ENCODE data around the gene TMEM30A. TPM values are rescaled to one million over a fixed set of nuclear protein-coding genes. Genes with fewer than 3 reads are reported as not detected.

Gene TMEM30A
- total RNA-seq, 1 experiment from 2014 or later: 65.2 TPM

DNA sequence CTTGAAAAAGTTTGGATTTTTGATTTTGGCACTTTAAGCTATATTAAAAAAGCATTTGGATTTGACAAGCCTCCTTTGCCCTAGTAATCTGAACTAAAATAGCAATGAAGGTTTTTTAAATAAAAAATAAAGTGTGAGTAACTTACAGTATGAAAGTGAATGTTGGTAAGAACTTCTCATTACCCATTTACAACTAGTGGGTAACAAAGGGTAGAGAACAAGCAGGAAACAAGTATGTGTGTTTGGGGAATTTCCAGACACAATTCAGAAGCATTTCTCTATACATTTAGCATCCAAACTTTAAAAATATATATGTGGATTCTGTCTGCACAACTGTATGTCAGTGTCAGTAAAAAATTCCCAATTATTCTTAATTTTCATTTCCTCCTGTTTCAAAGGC lies 2.9 kb downstream of the TMEM30A start:
- Mint-ChIP-seq H3K27me3 (ENCODE audit: low read depth) (no peaks in the 10 kb centered on the region), H3K4me1 (peaks cover 44 to 45% of the 10 kb centered on the region in 2 experiments), H3K9me3 (no peaks in the 10 kb centered on the region), H3K36me3 (ENCODE audit: insufficient read depth in 1 of 3, low read depth in 3 of 3) (peaks cover 0 to 4% (median 2%) of the 10 kb centered on the region in 3 experiments; a peak in 3 of 7 replicates), H3K27ac (peak overlapping the region in 2 of 3 experiments; percentile 43 to 80; a peak in 1 of 7 replicates), H3K4me3 (peak overlapping the region in 1 of 2 experiments; percentile 40; a peak in 3 of 5 replicates)
- H3K4me1 ChIP-seq (ENCODE audit: insufficient read depth, low read length): peaks cover 7% of the 10 kb centered on the region; the same call in 1 of the 2 replicates
- H4K8ac ChIP-seq (replicated peaks; ENCODE audit: insufficient read length, low read depth, low read length): no peak overlapping the region
- no peak overlapping the region for H3K14ac ChIP-seq (ENCODE audit: insufficient read depth, low read length)
- peaks cover 5% of the 10 kb centered on the region for H3K79me1 ChIP-seq (ENCODE audit: insufficient read depth, low read depth, low read length, poor library complexity, severe bottlenecking)
- peak overlapping the region; percentile 35 for H3K4me2 ChIP-seq (ENCODE audit: insufficient read depth, insufficient read length, low read length)
- H2BK12ac ChIP-seq (ENCODE audit: insufficient read length, low read depth, low read length): no peak overlapping the region
- no peak overlapping the region for H3K23ac ChIP-seq (ENCODE audit: insufficient read length, low read depth, low read length)
- no peak for DNase-seq
- H3K27me3 ChIP-seq (ENCODE audit: insufficient read depth, low read length): no peaks in the 10 kb centered on the region
- H3K9ac ChIP-seq (ENCODE audit: extremely low read depth, insufficient read length, low read length): no peak overlapping the region
- TF ChIP-seq, protein P1, sequence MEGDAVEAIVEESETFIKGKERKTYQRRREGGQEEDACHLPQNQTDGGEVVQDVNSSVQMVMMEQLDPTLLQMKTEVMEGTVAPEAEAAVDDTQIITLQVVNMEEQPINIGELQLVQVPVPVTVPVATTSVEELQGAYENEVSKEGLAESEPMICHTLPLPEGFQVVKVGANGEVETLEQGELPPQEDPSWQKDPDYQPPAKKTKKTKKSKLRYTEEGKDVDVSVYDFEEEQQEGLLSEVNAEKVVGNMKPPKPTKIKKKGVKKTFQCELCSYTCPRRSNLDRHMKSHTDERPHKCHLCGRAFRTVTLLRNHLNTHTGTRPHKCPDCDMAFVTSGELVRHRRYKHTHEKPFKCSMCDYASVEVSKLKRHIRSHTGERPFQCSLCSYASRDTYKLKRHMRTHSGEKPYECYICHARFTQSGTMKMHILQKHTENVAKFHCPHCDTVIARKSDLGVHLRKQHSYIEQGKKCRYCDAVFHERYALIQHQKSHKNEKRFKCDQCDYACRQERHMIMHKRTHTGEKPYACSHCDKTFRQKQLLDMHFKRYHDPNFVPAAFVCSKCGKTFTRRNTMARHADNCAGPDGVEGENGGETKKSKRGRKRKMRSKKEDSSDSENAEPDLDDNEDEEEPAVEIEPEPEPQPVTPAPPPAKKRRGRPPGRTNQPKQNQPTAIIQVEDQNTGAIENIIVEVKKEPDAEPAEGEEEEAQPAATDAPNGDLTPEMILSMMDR (conservative IDR thresholded peaks at IDR 0.05): no peak
- peaks cover 31% of the 10 kb centered on the region; the same call in 1 of the 2 replicates for H3K79me2 ChIP-seq (ENCODE audit: insufficient read depth, low read length)
- no peak overlapping the region for H2BK15ac ChIP-seq (ENCODE audit: low read depth, low read length)
- no peaks in the 10 kb centered on the region for H4K20me1 ChIP-seq (ENCODE audit: control insufficient read depth, insufficient read depth, insufficient read length)
- H3K18ac ChIP-seq (ENCODE audit: insufficient read length, low read depth, low read length): no peak overlapping the region
- H2BK5ac ChIP-seq (ENCODE audit: insufficient read length, low read length): no peak overlapping the region
- no peak overlapping the region for H4K91ac ChIP-seq (ENCODE audit: insufficient read length, low read depth, low read length)
- no peaks in the 10 kb centered on the region for H3K23me2 ChIP-seq (ENCODE audit: insufficient read length, low read depth, low read length, poor library complexity, severe bottlenecking)
- no peak overlapping the region for H4K5ac ChIP-seq (ENCODE audit: insufficient read length, low read depth, low read length)
- no peak overlapping the region for H3T11ph ChIP-seq (ENCODE audit: low read length)
- H2BK20ac ChIP-seq (ENCODE audit: low read depth, low read length, poor library complexity, severe bottlenecking): no peak overlapping the region
- no peak overlapping the region for H3K27ac ChIP-seq (ENCODE audit: insufficient read length, low read depth, low read length)
- no peak overlapping the region for H2AFZ ChIP-seq (ENCODE audit: low read length)
- H3K4ac ChIP-seq (ENCODE audit: low read depth, low read length): no peak overlapping the region
- H2AK5ac ChIP-seq (ENCODE audit: insufficient read length, low read length): no peak overlapping the region
- H3K9me3 ChIP-seq (ENCODE audit: control insufficient read depth, low read depth, low read length): no peaks in the 10 kb centered on the region
- no peak overlapping the region for H2BK120ac ChIP-seq (ENCODE audit: low read depth, low read length, poor library complexity, severe bottlenecking)
- no peak overlapping the region for H3K56ac ChIP-seq (ENCODE audit: insufficient read length, low read depth, low read length)
